Measurements from ENCODE around the gene CIT.

The CIT gene

DNA sequence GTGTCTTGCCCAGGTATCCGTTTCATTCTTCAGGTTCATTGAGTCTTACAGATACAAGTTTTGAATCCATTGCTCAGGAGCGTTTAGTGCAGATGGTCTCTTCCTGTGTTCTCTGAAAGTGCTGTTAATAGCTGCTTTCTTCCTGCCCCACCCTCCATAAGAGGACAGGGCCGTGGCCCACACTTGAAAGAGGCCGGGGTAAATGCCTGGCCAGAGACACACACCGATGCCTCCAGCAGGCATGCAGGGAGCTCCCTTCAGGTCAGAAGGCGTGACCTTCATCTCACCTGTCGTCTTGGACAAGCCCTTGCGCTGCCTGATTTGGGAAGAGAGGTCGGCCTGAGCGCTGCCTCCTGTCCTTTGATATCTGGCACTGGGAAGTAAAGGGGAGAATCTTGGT lies 197.6 kb downstream of the CIT start:
- TF ChIP-seq, protein P1, sequence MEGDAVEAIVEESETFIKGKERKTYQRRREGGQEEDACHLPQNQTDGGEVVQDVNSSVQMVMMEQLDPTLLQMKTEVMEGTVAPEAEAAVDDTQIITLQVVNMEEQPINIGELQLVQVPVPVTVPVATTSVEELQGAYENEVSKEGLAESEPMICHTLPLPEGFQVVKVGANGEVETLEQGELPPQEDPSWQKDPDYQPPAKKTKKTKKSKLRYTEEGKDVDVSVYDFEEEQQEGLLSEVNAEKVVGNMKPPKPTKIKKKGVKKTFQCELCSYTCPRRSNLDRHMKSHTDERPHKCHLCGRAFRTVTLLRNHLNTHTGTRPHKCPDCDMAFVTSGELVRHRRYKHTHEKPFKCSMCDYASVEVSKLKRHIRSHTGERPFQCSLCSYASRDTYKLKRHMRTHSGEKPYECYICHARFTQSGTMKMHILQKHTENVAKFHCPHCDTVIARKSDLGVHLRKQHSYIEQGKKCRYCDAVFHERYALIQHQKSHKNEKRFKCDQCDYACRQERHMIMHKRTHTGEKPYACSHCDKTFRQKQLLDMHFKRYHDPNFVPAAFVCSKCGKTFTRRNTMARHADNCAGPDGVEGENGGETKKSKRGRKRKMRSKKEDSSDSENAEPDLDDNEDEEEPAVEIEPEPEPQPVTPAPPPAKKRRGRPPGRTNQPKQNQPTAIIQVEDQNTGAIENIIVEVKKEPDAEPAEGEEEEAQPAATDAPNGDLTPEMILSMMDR (conservative IDR thresholded peaks at IDR 0.05; ENCODE audit: low read length): no peak
- no peak overlapping the region for H3K4me3 ChIP-seq (ENCODE audit: low read length)
- DNase-seq (ENCODE audit: low read depth): no peak

DNA sequence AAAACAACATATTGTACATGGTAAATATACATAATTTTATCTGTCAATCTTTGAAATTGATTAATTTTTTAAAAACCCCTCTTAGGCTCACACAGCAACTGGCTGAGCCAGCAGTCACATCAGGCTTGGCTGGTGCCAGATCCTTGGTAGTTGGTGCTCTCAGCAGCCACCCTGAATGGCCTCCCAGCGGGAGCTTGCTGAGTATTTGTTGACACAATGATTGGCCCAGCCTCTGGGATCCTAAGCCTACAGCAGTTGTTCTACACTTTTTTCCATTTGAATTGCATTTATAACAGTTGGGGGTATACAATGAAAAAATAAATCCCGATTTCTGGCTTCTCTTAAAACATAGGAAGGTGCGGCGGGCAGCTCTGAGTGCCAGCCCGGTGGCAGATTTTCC lies 198.0 kb downstream of the CIT start:
- no peak for DNase-seq (ENCODE audit: low read depth)

DNA sequence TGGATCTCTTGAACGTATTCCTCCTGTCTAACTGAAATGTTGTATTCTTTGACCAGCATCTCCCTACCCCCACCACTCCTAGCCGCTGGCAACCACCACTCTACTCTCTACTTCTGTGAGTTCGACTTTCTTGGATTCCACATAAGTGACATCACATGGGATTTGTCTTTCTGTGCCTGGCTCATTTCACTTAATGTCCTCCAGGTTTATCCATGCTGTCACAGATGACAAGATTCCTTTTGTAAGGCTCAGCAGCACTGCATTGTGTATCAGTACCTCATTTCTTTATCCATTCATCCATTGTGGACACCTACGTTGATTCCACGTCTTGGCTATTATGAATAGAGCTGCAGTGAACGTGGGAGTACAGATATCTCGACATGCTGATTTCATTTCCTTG lies 198.7 kb downstream of the CIT start:
- DNase-seq (ENCODE audit: low read depth): no peak
- no peak overlapping the region for H3K4me3 ChIP-seq (ENCODE audit: low read length)
- TF ChIP-seq, protein P1 (conservative IDR thresholded peaks at IDR 0.05; ENCODE audit: low read length): no peak

More for the DNA sequence above, 198.0 kb downstream of the CIT start:
- no peak overlapping the region for H3K4me3 ChIP-seq (ENCODE audit: low read length)
- TF ChIP-seq, protein P1 (conservative IDR thresholded peaks at IDR 0.05; ENCODE audit: low read length): no peak

DNA sequence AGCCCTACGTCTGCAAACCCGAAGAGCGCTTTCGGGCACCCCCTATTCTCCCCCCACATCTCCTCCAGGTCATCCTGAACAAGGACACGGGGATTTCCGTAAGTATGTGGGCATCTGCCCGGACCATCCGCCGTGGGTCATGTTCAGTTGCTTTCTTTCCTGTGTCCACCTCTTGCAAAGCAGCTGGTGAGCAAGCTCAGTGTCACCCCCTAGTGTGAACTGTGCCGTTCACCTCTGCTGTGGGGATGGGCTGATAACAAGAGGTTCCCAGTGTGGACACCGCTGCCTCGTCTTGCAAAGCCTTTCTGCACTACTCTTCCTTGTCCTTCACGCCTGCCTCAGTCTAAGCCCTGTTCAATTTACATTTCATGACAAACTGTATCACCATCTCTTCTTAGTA lies 200.5 kb downstream of the CIT start:
- no peak overlapping the region for H3K4me3 ChIP-seq (ENCODE audit: low read length)
- no peak for DNase-seq (ENCODE audit: low read depth)
- TF ChIP-seq, protein P1 (conservative IDR thresholded peaks at IDR 0.05; ENCODE audit: low read length): no peak

DNA sequence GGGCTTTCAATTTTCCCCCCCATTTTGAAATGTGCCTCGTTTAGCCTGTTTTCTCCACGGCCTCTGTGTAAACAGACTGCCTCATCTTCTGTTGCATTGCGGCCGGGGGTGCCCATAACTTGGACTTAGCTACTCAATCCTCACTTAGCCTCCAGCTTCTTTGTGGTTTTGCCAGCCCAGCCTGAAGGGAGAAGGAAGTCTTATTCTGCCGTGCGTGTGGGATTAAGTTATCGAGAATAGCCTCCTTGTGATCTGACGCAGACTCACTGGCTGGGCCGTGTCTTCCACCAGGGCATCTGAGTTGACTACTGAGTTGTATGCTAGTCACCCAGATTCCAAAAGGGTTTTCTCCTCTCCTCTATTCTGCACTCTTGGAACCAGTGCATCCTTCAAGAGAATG lies 201.1 kb downstream of the CIT start:
- TF ChIP-seq, protein P1 (conservative IDR thresholded peaks at IDR 0.05; ENCODE audit: low read length): no peak
- no peak for DNase-seq (ENCODE audit: low read depth)
- no peak overlapping the region for H3K4me3 ChIP-seq (ENCODE audit: low read length)

DNA sequence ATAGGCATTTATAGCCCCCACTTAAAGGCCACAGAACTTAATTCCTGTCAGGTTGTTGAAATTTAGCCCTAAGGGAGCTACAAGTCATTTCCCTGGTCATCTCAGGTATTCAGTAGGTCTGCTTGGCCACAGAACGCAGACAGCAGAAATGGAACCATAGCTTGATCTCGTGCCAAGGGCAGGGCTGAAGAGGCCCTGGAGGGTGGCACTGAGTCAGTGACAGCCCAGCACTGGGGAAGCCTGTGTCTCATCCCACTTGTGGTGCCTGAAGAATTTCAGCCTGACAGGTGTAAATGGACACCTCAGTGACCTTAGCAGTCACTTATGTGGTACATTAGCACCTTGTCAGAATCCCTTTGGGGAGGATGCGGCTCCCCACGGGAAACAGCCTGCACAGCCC lies 202.6 kb downstream of the CIT start:
- DNase-seq (ENCODE audit: low read depth): no peak
- H3K4me3 ChIP-seq (ENCODE audit: low read length): no peak overlapping the region

DNA sequence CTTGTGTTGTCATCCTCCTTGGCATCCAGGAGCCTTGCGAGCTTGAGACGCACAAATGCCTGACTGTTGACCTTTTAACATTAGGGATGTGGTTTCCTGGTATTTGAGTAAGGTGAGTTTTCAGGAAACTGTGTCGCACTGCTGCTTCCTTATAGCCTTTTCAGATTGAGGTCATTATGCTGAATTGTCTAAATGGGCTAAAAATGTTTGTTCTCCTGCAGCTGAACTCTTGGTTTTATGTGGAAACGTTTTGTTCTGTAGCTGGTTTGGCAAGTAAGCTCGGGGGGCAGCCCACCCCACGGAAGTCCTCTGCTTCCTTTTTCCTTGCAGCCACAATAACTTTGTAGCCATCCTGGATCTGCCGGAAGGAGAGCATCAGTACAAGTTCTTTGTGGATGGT lies 203.5 kb downstream of the CIT start:
- TF ChIP-seq, protein P1 (conservative IDR thresholded peaks at IDR 0.05; ENCODE audit: low read length): no peak
- H3K4me3 ChIP-seq (ENCODE audit: low read length): no peak overlapping the region
- DNase-seq (ENCODE audit: low read depth): no peak

More for the DNA sequence above, 202.6 kb downstream of the CIT start:
- TF ChIP-seq, protein P1 (conservative IDR thresholded peaks at IDR 0.05; ENCODE audit: low read length): no peak

Data from AG10803 (cell line).